ENCODE results near the gene ZNF80.

Gene ZNF80

DNA sequence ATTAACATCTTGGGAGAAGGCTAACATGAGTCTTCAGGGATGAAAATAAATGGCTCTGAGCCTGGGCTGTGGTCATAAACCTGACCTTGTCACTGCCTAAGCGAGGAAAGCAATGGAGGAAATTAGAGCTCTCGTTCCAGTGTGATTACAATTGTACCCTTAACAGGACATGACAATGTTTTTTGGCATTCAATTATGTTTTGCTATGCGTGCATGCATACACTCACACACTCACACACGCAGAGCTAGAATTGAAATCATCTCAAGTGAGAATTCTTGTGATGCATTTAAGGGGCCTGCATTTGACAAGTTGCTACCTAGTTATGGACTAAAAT is 24.1 kb downstream of the ZNF80 start:
- no peak overlapping the region for H3K27ac ChIP-seq
- TF ChIP-seq CTCF (conservative IDR thresholded peaks at IDR 0.05), result no peak

GRCh38 chr3:114212646-114213045 is 24.7 kb downstream of the ZNF80 start:
- no peak for TF ChIP-seq CTCF (conservative IDR thresholded peaks at IDR 0.05)
- H3K27ac ChIP-seq, result no peak overlapping the region

GRCh38 chr3:114207768-114208167 is 29.6 kb downstream of the ZNF80 start:
- H3K27ac ChIP-seq, result no peak overlapping the region
- no peak for TF ChIP-seq CTCF (conservative IDR thresholded peaks at IDR 0.05)

GRCh38 chr3:114206342-114206741 is 31.0 kb downstream of the ZNF80 start:
- H3K27ac ChIP-seq, result no peak overlapping the region

DNA sequence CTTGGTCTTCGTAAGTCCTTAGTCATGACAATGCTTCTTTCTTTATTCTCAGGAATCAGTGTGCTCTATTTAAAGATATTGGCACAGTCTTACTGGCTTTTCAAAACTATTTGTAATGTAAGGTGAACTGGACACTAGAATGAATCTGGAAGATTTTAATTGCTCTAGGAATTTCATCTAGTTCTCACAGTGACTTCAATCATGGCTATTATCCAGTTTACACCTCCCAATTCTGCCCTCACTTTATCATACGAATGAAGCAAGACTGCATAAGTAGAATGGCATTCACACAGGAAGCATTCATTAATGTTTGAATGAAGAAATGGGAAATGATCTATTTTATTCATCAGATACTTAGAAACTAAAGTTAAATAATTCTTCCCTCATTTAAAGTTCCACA is 31.8 kb downstream of the ZNF80 start:
- no peak for TF ChIP-seq CTCF (conservative IDR thresholded peaks at IDR 0.05)
- H3K27ac ChIP-seq, result no peak overlapping the region

More at GRCh38 chr3:114206342-114206741, 31.0 kb downstream of the ZNF80 start:
- TF ChIP-seq CTCF (conservative IDR thresholded peaks at IDR 0.05), result no peak

GRCh38 chr3:114194750-114195149 is 42.6 kb downstream of the ZNF80 start:
- no peak overlapping the region for H3K27ac ChIP-seq
- no peak for TF ChIP-seq CTCF (conservative IDR thresholded peaks at IDR 0.05)

DNA sequence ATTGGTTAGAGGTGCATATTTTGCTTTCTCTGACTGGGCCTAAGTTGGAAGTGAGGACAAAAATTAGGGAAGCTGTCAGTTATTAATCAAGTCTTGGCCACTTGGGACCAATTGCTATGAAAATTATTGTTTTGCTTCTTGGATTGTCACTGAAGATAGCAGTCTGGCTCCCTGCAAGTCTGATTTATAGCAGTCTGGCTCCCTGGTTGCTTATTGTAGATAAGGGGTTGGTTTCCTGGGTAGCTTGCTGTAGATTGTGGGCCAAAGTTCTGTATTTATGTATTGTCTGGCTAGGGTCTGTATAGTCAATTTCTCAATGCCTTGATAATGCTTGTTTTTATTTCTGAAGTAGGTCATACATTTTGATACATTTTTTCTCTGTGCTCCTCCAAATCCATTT is 45.2 kb downstream of the ZNF80 start:
- no peak overlapping the region for H3K27ac ChIP-seq
- no peak for TF ChIP-seq CTCF (conservative IDR thresholded peaks at IDR 0.05)

DNA sequence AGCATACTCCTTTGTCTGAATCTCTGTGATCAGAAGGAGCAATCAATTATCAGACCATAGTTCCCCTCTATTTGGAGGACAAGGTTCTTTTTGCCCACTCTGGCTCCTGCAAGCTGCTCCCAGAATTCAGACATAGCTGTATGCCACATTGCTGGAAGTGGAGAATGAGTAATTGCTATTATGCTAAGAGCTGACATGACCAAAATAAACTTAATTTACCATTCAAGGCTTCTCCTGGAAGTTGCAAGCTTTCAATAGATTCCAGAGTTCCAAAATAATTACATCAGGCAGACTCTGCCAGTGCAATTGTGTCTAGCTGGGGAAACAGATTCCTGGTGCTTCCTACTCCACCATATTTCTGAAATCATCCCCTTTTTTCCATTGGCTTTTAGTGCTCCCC is 50.9 kb downstream of the ZNF80 start:
- no peak overlapping the region for H3K27ac ChIP-seq

More for the DNA sequence above, 50.9 kb downstream of the ZNF80 start:
- TF ChIP-seq CTCF (conservative IDR thresholded peaks at IDR 0.05), result no peak

Measured in VCaP (cell line).